K562 (cell line): Measurements from ENCODE around the gene HES5. TPM values are rescaled to one million over a fixed set of nuclear protein-coding genes. Genes with fewer than 3 reads are reported as not detected.

Experiments used
- KDM4B ChIP-seq, 2 experiments: fragments of 450-650 bp in 1 of 2; sonication (generic) in 1 of 2; IDR thresholded peaks; 2 replicates each; pipeline ENCODE4 v1.6.1; 2016 to 2017; ENCODE audit warnings: borderline replicate concordance in 2 of 2, antibody characterized with exemption in 1 of 2, low read depth in 1 of 2, mild to moderate bottlenecking in 1 of 2
- NR3C1 ChIP-seq: sonication (generic); formaldehyde crosslinking; IDR thresholded peaks from 2 replicates; pipeline ENCODE4 v1.8.1; 2022; ENCODE audit warnings: missing genetic modification reagents
- polyA plus RNA-seq, 8 experiments: library from polyadenylated mRNA; depleted of rRNA in 4 of 8; stranded (reverse) in 5 of 8; unstranded in 3 of 8; fragments of >200 nt; fragmentation: Nextera tagmentation in 2 of 8; fragmentation: Illumina TruSeq in 1 of 8; extraction: Ambion mirVana in 2 of 8; extraction: Trizol in 1 of 8; gene quantifications; 2 replicates each; pipeline versions ENCODE4 v1.2.1 to v1.2.3, GENCODE V29; 2011 to 2014; ENCODE audit warnings: inconsistent platforms in 1 of 8, missing spikeins in 1 of 8
- total RNA-seq, 7 experiments: library from RNA; depleted of rRNA in 6 of 7; stranded (reverse); fragments of >200 nt in 6 of 7; fragmentation: Illumina TruSeq in 2 of 7; extraction: Trizol in 2 of 7; gene quantifications; 2 replicates each; pipeline versions ENCODE4 v1.2.1 to v1.2.3, GENCODE V29; 2011 to 2021; ENCODE audit warnings: low replicate concordance in 1 of 7
- TF ChIP-seq, protein P1 (sequence below): sonication (generic); formaldehyde crosslinking; IDR thresholded peaks from 2 replicates; pipeline ENCODE4 v1.8.0; 2022; ENCODE audit warnings: mild to moderate bottlenecking, missing genetic modification reagents
- TF ChIP-seq, protein P2 (sequence below), 3 experiments: fragments of 200-800 bp in 1 of 3; sonication (Bioruptor generic) in 1 of 3; sonication (generic) in 1 of 3; formaldehyde crosslinking in 1 of 3; IDR thresholded peaks; 2 replicates each; pipeline versions ENCODE4 v1.6.1 to v1.8.0; 2016 to 2022; ENCODE audit warnings: mild to moderate bottlenecking in 2 of 3, missing compliant biosample characterization in 2 of 3, missing genetic modification characterization in 2 of 3, missing genetic modification reagents in 1 of 3

Gene HES5
- total and polyA plus RNA-seq, 9 of the 15 experiments (the other 6 are each of a cell fraction or from before 2014, with no cell fraction given): not detected

DNA sequence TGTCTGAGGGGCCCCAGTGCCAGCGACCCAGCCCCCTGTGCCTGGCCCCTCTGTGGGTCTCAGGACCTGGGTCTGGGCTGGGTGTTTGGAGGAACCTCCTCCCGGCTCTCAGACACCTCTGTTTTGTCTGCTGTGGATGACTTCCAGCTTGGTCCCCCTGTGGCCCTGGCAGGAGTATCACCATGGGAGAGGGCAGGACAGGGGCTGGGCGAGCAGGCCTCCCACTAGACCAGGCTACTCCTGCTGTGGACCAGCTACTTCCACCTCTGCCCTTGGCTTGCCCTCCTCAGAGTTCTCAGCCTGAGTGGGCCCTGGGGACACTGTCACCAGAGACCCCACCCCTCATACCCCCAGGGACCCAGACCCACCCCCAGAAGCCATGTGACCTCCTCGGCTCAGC is 32.2 kb downstream of the HES5 start (continued):
- TF ChIP-seq, protein P1, sequence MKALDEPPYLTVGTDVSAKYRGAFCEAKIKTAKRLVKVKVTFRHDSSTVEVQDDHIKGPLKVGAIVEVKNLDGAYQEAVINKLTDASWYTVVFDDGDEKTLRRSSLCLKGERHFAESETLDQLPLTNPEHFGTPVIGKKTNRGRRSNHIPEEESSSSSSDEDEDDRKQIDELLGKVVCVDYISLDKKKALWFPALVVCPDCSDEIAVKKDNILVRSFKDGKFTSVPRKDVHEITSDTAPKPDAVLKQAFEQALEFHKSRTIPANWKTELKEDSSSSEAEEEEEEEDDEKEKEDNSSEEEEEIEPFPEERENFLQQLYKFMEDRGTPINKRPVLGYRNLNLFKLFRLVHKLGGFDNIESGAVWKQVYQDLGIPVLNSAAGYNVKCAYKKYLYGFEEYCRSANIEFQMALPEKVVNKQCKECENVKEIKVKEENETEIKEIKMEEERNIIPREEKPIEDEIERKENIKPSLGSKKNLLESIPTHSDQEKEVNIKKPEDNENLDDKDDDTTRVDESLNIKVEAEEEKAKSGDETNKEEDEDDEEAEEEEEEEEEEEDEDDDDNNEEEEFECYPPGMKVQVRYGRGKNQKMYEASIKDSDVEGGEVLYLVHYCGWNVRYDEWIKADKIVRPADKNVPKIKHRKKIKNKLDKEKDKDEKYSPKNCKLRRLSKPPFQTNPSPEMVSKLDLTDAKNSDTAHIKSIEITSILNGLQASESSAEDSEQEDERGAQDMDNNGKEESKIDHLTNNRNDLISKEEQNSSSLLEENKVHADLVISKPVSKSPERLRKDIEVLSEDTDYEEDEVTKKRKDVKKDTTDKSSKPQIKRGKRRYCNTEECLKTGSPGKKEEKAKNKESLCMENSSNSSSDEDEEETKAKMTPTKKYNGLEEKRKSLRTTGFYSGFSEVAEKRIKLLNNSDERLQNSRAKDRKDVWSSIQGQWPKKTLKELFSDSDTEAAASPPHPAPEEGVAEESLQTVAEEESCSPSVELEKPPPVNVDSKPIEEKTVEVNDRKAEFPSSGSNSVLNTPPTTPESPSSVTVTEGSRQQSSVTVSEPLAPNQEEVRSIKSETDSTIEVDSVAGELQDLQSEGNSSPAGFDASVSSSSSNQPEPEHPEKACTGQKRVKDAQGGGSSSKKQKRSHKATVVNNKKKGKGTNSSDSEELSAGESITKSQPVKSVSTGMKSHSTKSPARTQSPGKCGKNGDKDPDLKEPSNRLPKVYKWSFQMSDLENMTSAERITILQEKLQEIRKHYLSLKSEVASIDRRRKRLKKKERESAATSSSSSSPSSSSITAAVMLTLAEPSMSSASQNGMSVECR (CRISPR knock-in tag): no peak
- TF ChIP-seq KDM4B (IDR thresholded peaks at IDR 0.05; ENCODE audit: borderline replicate concordance in 2 of 2, low read depth in 1 of 2) (no peak), NR3C1 (CRISPR knock-in tag) (no peak)
- TF ChIP-seq, protein P2, sequence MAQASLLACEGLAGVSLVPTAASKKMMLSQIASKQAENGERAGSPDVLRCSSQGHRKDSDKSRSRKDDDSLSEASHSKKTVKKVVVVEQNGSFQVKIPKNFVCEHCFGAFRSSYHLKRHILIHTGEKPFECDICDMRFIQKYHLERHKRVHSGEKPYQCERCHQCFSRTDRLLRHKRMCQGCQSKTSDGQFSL (CRISPR knock-in tag; IDR thresholded peaks at IDR 0.05): no peak
- TF ChIP-seq, protein P2 (tag; IDR thresholded peaks at IDR 0.05): no peak
